ENCODE results near the gene BAD. TPM values are rescaled to one million over a fixed set of nuclear protein-coding genes. Genes with fewer than 3 reads are reported as not detected.

BAD gene
- total RNA-seq, 2 donors from 2014 or later = 39.2 to 83.8 TPM

DNA sequence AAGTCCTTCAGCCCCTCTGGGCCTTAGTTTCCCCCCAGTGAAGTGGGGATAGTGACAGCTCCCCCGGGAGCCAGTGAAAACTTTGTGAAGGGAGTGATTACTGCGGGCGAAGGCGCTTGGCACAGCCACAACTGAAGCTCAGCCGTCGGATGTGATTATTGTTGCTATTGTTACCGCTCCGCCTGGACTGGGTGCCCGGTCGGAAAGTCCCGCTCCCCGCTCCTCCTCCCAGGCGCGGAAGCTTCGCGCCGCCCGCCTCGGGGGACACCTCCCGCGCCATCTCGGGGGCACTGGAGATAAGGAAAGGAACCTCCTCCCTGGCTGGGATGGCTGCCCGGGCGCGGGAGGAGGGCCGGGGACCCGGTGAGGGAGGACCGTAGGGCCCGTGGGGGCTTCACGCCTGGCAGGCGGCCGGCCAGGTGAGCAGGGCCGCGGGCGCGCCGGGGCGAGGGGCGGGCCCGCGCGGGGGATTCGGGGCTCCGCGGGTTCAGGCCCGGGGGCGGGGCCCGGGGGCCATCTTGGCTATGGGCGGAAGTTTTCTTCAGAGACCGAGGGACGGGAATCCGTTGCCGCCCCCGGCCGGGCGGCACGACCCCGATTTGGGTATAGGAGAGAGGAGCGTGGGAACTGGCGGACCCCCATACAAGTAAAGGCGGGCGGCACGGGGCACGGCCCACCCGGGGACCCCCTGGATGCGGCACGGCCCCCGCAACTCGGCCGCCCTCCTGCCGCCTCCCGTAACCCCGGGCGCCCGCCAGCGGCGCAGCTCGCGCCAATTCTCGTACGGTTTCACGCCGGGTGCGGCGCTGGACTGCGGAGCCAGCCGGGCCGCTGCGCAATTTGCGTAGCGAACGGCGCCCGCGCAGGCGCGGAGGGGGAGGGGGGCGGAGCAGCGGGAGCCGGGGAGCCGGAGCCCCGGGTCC lies 758 bp upstream of the BAD start, which contains the start of gene GPR137:
Gene GPR137 (plus strand): TSS at position 887 of the 923 bp plus-strand sequence. CDS start 677 bp downstream, outside the sequence.
- no peak for DNase-seq (ENCODE audit: low spot score)
- peaks cover 18 to 32% of the 10 kb centered on the region in 2 donors for H3K4me1 ChIP-seq (ENCODE audit: control insufficient read depth in 1 of 2, low read depth in 2 of 2)
- TF ChIP-seq, protein P1, sequence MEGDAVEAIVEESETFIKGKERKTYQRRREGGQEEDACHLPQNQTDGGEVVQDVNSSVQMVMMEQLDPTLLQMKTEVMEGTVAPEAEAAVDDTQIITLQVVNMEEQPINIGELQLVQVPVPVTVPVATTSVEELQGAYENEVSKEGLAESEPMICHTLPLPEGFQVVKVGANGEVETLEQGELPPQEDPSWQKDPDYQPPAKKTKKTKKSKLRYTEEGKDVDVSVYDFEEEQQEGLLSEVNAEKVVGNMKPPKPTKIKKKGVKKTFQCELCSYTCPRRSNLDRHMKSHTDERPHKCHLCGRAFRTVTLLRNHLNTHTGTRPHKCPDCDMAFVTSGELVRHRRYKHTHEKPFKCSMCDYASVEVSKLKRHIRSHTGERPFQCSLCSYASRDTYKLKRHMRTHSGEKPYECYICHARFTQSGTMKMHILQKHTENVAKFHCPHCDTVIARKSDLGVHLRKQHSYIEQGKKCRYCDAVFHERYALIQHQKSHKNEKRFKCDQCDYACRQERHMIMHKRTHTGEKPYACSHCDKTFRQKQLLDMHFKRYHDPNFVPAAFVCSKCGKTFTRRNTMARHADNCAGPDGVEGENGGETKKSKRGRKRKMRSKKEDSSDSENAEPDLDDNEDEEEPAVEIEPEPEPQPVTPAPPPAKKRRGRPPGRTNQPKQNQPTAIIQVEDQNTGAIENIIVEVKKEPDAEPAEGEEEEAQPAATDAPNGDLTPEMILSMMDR (IDR thresholded peaks at IDR 0.05) = no peak
- peak within 1 kb of the TSS; percentile 91 to 94 for H3K27ac ChIP-seq
- no peaks in the 10 kb centered on the region for H3K27me3 ChIP-seq (replicated peaks; ENCODE audit: insufficient read depth)
- peaks cover 6% of the 10 kb centered on the region for H3K36me3 ChIP-seq
- H3K4me3 ChIP-seq = peak within 1 kb of the TSS; percentile 92
- H3K9me3 ChIP-seq = no peaks in the 10 kb centered on the region
- peak; percentile 64 for ATAC-seq (ENCODE audit: insufficient number of reproducible peaks, low FRiP score, low read depth)

DNA sequence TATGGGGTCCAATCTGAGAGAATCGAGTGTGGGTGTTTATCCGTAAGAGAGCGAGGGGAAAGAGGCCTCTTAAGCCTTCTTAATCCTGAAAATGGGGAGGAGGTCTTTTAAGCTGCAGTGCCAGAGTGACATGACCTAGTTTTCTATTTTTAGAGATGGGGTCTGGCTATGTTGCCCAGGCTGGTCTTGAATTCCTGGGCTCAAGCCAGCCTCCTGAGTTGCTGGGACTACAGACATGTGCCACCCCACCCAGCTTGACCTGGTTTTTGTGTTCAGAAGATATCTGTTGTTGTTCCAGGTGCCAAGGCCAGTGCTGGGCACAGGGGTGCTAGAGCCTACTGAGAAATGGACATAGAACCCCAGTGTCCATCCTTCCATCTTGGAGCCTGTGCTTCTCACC lies 1.4 kb downstream of the BAD start:
- DNase-seq (ENCODE audit: low spot score) (no peak), ATAC-seq (ENCODE audit: insufficient number of reproducible peaks, low FRiP score, low read depth) (no peak)
- peak overlapping the region; percentile 92 for H3K4me3 ChIP-seq
- H3K4me1 ChIP-seq (ENCODE audit: control insufficient read depth in 1 of 2, low read depth in 2 of 2) = peaks cover 18 to 32% of the 10 kb centered on the region in 2 donors
- no peak overlapping the region for H3K27ac ChIP-seq
- no peaks in the 10 kb centered on the region for H3K9me3 ChIP-seq
- peaks cover 15% of the 10 kb centered on the region for H3K36me3 ChIP-seq
- TF ChIP-seq, protein P1 (IDR thresholded peaks at IDR 0.05) = no peak
- H3K27me3 ChIP-seq (replicated peaks; ENCODE audit: insufficient read depth) = no peaks in the 10 kb centered on the region

DNA sequence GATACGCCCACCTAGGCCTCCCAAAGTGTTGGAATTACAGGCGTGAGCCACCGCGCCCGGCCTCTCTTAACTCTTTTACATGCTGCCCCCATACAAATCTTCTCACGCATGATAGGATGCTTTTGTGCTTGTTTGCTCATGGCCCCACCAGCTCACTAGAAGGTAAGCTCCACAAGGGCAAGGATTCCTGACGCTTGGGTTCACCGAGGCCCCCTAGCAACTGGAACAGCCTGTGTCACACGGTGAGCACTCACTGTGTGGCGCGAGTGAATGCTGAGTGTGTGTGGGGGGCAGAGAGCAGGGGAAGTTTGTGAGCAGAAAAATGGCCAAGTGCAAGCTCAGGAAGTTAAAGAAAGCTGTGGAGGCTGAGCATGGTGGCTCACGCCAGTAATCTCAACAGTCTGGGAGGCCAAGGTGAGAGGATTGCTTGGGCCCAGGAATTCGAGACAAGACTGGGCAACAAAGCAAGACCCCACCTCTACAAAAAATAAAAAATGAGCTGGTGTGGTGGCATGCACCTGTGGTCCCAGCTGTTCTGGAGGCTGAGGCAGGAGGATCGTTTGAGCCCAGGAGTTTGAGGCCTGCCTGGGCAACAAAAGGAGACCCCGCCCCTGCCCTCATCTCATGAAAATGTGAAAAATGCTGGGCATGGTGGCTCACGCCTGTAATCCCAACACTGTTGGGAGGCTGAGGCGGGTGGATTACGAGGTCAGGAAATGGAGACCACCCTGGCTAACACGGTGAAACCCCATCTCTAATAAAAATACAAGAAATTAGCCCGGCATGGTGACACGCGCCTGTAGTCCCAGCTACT lies 2.3 kb downstream of the BAD start:
- ATAC-seq (ENCODE audit: insufficient number of reproducible peaks, low FRiP score, low read depth) (no peak), DNase-seq (ENCODE audit: low spot score) (no peak)
- H3K4me1 ChIP-seq (ENCODE audit: control insufficient read depth in 1 of 2, low read depth in 2 of 2) = peaks cover 18 to 29% of the 10 kb centered on the region in 2 donors
- H3K4me3 ChIP-seq = no peak overlapping the region
- H3K27ac ChIP-seq = no peak overlapping the region
- H3K36me3 ChIP-seq = peaks cover 20% of the 10 kb centered on the region
- no peaks in the 10 kb centered on the region for H3K27me3 ChIP-seq (replicated peaks; ENCODE audit: insufficient read depth)
- TF ChIP-seq, protein P1 (IDR thresholded peaks at IDR 0.05) = no peak
- H3K9me3 ChIP-seq = no peaks in the 10 kb centered on the region

DNA sequence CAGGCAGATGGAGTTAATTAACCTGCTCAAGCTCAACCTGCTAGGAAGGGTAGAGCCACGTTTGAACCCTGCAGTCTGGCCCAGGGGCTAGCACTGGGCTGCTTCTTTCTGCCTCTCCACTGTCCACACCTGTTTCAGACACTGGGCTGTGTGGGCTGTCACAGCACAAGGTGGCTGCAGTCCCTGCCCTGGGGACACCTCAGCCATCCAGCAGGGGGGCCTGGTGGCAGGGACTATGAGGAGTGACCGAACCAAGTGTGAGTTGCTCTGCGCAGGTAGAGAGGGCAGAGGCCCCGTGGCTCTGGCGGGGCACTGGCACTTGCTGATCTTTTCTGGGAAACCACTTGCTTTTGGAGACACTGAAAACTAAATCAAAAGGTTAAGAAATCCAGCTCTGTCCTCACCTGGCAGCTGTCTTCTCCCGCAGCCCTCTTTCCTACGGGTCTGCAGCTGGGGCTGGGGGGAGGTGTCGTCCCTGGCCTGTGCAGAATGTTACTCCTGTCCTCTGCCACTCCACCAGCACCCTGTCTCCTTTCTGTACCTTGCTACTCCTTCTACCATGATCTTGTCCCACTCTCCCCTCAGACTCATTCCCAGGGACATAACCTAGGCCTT lies 5.8 kb downstream of the BAD start:
- TF ChIP-seq, protein P1 (IDR thresholded peaks at IDR 0.05) = no peak

More for the DNA sequence above, 5.8 kb downstream of the BAD start:
- no peak overlapping the region for H3K4me3 ChIP-seq
- ATAC-seq (ENCODE audit: insufficient number of reproducible peaks, low FRiP score, low read depth) = no peak
- H3K36me3 ChIP-seq = peaks cover 31% of the 10 kb centered on the region
- H3K27ac ChIP-seq = no peak overlapping the region
- no peaks in the 10 kb centered on the region for H3K9me3 ChIP-seq
- H3K4me1 ChIP-seq (ENCODE audit: control insufficient read depth in 1 of 2, low read depth in 2 of 2) = peaks cover 9 to 10% of the 10 kb centered on the region in 2 donors
- no peak for DNase-seq (ENCODE audit: low spot score)
- no peaks in the 10 kb centered on the region for H3K27me3 ChIP-seq (replicated peaks; ENCODE audit: insufficient read depth)
